GM12878 (cell line): ENCODE measurements around the gene ADIPOR1. TPM values are rescaled to one million over a fixed set of nuclear protein-coding genes. Genes with fewer than 3 reads are reported as not detected.

ENCODE experiments used
- ATAC-seq: fragments of 200-7000 bp; cut with Tn5 transposase; 3 replicates; pipeline ENCODE4 v1.9.1; 2020; ENCODE audit warnings: mild to moderate bottlenecking, moderate library complexity
- BruUV-seq: library from RNA; stranded (reverse); fragments of 400-500 nt; replicated peaks from 2 replicates; lab custom pipeline; 2021; lab: Mats Ljungman, UMichigan
- CTCF ChIA-PET: fragments of 300-600 bp; sonication (Branson Sonifier 250); formaldehyde crosslinking; extraction: SDS; loops from one replicate; lab custom pipeline; 2021; ENCODE audit warnings: inconsistent platforms; lab: Yijun Ruan, JAX
- POLR2A ChIA-PET: fragments of 350-600 bp; formaldehyde crosslinking; extraction: SDS; loops from one replicate; lab custom pipeline; 2021; ENCODE audit warnings: inconsistent platforms; lab: Charles Lee
- RAD21 ChIA-PET: fragments of 300-600 bp; sonication (Branson Sonifier 250); formaldehyde crosslinking; loops from one replicate; lab custom pipeline; 2023; ENCODE audit warnings: antibody characterized with exemption; ENCODE audit not compliant: unreplicated experiment; lab: Charles Lee
- SMC1A ChIA-PET: fragments of 300-600 bp; sonication (Branson Sonifier 250); formaldehyde crosslinking; loops from one replicate; lab custom pipeline; 2023; ENCODE audit not compliant: unreplicated experiment, uncharacterized antibody; lab: Charles Lee
- DNase-seq: peaks from one replicate; pipeline ENCODE4 v3.0.0-alpha.2; 2011; ENCODE audit warnings: low read depth, low spot score
- FAIRE-seq: peaks from 3 replicates; lab custom pipeline; 2011; peaks lifted over from hg19 to GRCh38; lab: Jason Lieb, UNC
- H2AFZ ChIP-seq: 2 replicates; pipeline ENCODE4 v1.6.0; 2011; ENCODE audit warnings: low read depth, low read length, control low read depth; ENCODE audit not compliant: control insufficient read depth
- H3K27ac ChIP-seq: 2 replicates; pipeline ENCODE4 v1.5.1; 2011; ENCODE audit warnings: control low read depth; ENCODE audit not compliant: control insufficient read depth, insufficient read depth
- H3K27me3 ChIP-seq, 2 experiments: replicated peaks in 1 of 2; 2 replicates each; pipeline versions ENCODE4 v1.6.0 to v1.6.1; 2011; ENCODE audit warnings: low read length in 1 of 2; ENCODE audit not compliant: control insufficient read depth in 2 of 2, insufficient read depth in 2 of 2
- H3K36me3 ChIP-seq, 2 experiments: 2 replicates each; pipeline ENCODE4 v1.5.1; 2011; ENCODE audit warnings: low read length in 1 of 2; ENCODE audit not compliant: control insufficient read depth in 2 of 2, insufficient read depth in 2 of 2
- H3K4me1 ChIP-seq: 2 replicates; pipeline ENCODE4 v1.6.1; 2011; ENCODE audit warnings: mild to moderate bottlenecking, low read length, moderate library complexity, mixed read lengths; ENCODE audit not compliant: control insufficient read depth, insufficient read depth
- H3K4me2 ChIP-seq: 2 replicates; pipeline ENCODE4 v1.6.0; 2011; ENCODE audit warnings: control low read depth; ENCODE audit not compliant: control insufficient read depth, insufficient read depth
- H3K4me3 ChIP-seq: fragments of 200-600 bp; sonication (generic); 2 replicates; pipeline ENCODE4 v1.5.1; 2016
- H3K79me2 ChIP-seq: 2 replicates; pipeline ENCODE4 v1.6.0; 2011; ENCODE audit warnings: low read length; ENCODE audit not compliant: control insufficient read depth, insufficient read depth
- H3K9ac ChIP-seq: 2 replicates; pipeline ENCODE4 v1.8.0; 2011; ENCODE audit warnings: low read length, control low read depth, mixed read lengths; ENCODE audit not compliant: control insufficient read depth, insufficient read depth
- H3K9me3 ChIP-seq: replicated peaks from 3 replicates; pipeline ENCODE4 v1.5.1; 2011; ENCODE audit warnings: mild to moderate bottlenecking, low read length; ENCODE audit not compliant: control insufficient read depth, insufficient read depth
- H4K20me1 ChIP-seq: 2 replicates; pipeline ENCODE4 v1.6.0; 2011; ENCODE audit not compliant: control insufficient read depth, insufficient read depth
- BHLHE40 ChIP-seq, 2 experiments: fragments of 450-650 bp in 1 of 2; IDR thresholded peaks; 2 replicates each; pipeline ENCODE4 v1.6.1; 2011 to 2017; ENCODE audit warnings: low read depth in 2 of 2, borderline replicate concordance in 1 of 2, improper control_type of control experiment in 1 of 2, low read length in 1 of 2, mild to moderate bottlenecking in 1 of 2
- CREM ChIP-seq: IDR thresholded peaks from 2 replicates; pipeline ENCODE4 v1.6.1; 2014; ENCODE audit warnings: antibody characterized with exemption, low read depth
- EZH2 ChIP-seq: IDR thresholded peaks from 2 replicates; pipeline ENCODE4 v1.6.1; 2012; ENCODE audit warnings: low read depth, mild to moderate bottlenecking, control low read depth, inconsistent platforms, low read length, borderline replicate concordance; ENCODE audit not compliant: control insufficient read depth
- KDM1A ChIP-seq: fragments of 200-600 bp; sonication (generic); IDR thresholded peaks from 2 replicates; pipeline ENCODE4 v1.6.1; 2016; ENCODE audit warnings: borderline replicate concordance
- LARP7 ChIP-seq: fragments of 450-650 bp; IDR thresholded peaks from 2 replicates; pipeline ENCODE4 v1.6.1; 2017; ENCODE audit warnings: mild to moderate bottlenecking
- RELA ChIP-seq: fragments of 450-650 bp; IDR thresholded peaks from 2 replicates; pipeline ENCODE4 v1.8.0; 2014; ENCODE audit warnings: borderline replicate concordance; ENCODE audit not compliant: partially characterized antibody
- SREBF2 ChIP-seq: IDR thresholded peaks from 2 replicates; pipeline ENCODE4 v1.6.1; 2012; ENCODE audit warnings: mild to moderate bottlenecking, low read length
- STAT1 ChIP-seq: fragments of 450-650 bp; conservative IDR thresholded peaks from 2 replicates; pipeline ENCODE4 v1.6.1; 2014; ENCODE audit warnings: antibody characterized with exemption, mild to moderate bottlenecking
- TAF1 ChIP-seq: IDR thresholded peaks from 2 replicates; pipeline ENCODE4 v1.6.1; 2011; ENCODE audit warnings: mild to moderate bottlenecking, low read depth, low read length, borderline replicate concordance
- ZBED1 ChIP-seq: IDR thresholded peaks from 2 replicates; pipeline ENCODE4 v1.6.1; 2016; ENCODE audit warnings: borderline replicate concordance
- ZNF207 ChIP-seq: fragments of 450-650 bp; IDR thresholded peaks from 2 replicates; pipeline ENCODE4 v1.6.1; 2014; ENCODE audit warnings: antibody characterized with exemption, mild to moderate bottlenecking, borderline replicate concordance
- ZNF622 ChIP-seq: fragments of 450-650 bp; IDR thresholded peaks from 2 replicates; pipeline ENCODE4 v1.6.1; 2017; ENCODE audit warnings: mild to moderate bottlenecking, inconsistent platforms
- whole genome bisulfite sequencing: methylation state at CpG from one replicate; pipeline ENCODE4 v1.1.6; 2016; ENCODE audit warnings: low lambda C conversion rate; ENCODE audit not compliant: insufficient replicate concordance, insufficient coverage; ENCODE audit errors: missing lambda C conversion rate; 5-methylcytosine and 5-hydroxymethylcytosine counted together
- in situ Hi-C: fragments of 300-500 bp; cut with MboI; formaldehyde crosslinking; loops from 9 replicates; pipeline ENCODE4 v1.14.3; 2018; ENCODE audit warnings: mixed read lengths
- intact Hi-C: fragments of 100-400 bp; cut with micrococcal nuclease; formaldehyde crosslinking; loops from one replicate; pipeline ENCODE4 v1.14.2; 2022; ENCODE audit not compliant: unreplicated experiment
- polyA plus RNA-seq, 11 experiments: library from polyadenylated mRNA; depleted of rRNA in 4 of 11; unstranded in 6 of 11; stranded (reverse) in 5 of 11; fragments of >200 nt; fragmentation: Nextera tagmentation in 4 of 11; fragmentation: Illumina TruSeq in 1 of 11; extraction: Ambion mirVana in 4 of 11; extraction: Trizol in 1 of 11; gene quantifications; 1 replicate in 1 of 11; 2 replicates in 10 of 11; pipeline versions ENCODE4 v1.2.1 to v1.2.3, GENCODE V29; 2011 to 2016; ENCODE audit warnings: inconsistent platforms in 2 of 11, missing spikeins in 2 of 11, low read depth in 1 of 11
- total RNA-seq, 4 experiments: library from RNA; depleted of rRNA in 3 of 4; stranded (reverse); fragments of >200 nt in 3 of 4; fragmentation: Illumina TruSeq in 1 of 4; extraction: Trizol in 1 of 4; gene quantifications; 2 replicates each; pipeline versions ENCODE4 v1.2.1 to v1.2.3, GENCODE V29; 2013 to 2021
- TF ChIP-seq, protein P1 (sequence below): fragments of 450-650 bp; formaldehyde crosslinking; IDR thresholded peaks from 2 replicates; pipeline ENCODE4 v1.4.0; 2020; ENCODE audit warnings: mild to moderate bottlenecking, moderate library complexity
- TF ChIP-seq, protein P2 (sequence below): IDR thresholded peaks from 2 replicates; pipeline ENCODE4 v1.6.1; 2012; ENCODE audit warnings: low read depth, low read length, improper control_type of control experiment
- TF ChIP-seq, protein P3 (sequence below): fragments of 450-650 bp; IDR thresholded peaks from 2 replicates; pipeline ENCODE4 v1.6.1; 2017; ENCODE audit warnings: mild to moderate bottlenecking
- TF ChIP-seq, protein P4 (sequence below): fragments of 450-650 bp; IDR thresholded peaks from 2 replicates; pipeline ENCODE4 v1.6.1; 2017; ENCODE audit warnings: mild to moderate bottlenecking, low read depth, inconsistent platforms; ENCODE audit not compliant: poor library complexity, severe bottlenecking

ADIPOR1 gene
- total and polyA plus RNA-seq, 10 of the 15 experiments (the other 5 are each of a cell fraction or from before 2014, with no cell fraction given): 18.4 to 122 (median 65.6) TPM

DNA sequence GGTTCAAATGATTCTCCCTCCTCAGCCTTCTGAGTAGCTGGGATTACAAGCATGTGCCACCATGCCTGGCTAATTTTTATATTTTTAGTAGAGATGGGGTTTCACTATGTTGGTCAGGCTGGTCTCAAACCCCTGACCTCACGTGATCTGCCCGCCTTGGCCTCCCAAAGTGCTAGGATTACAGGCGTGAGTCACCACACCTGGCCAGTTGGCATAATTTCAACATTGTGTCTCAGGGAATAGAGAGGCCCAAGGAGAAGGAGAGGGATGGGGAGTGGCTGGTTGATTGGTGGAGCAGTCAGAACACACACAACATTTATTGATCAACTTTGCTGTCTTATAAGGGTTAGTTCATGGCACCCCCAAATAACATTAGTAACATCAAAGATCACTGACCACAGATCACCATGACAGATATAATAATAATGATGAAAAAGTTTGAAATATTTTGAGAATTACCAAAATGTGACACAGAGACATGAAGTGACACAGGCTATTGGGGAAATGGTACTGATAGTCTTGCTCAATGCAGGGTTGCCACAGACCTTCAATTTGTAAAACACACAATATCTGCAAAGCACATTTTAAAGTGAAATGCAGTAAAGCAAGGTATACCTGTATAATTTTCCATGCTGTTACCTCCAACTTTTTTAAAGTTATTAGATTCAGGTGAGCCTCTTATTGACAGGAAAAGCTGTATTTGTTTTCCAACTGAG is 24.8 kb upstream of the ADIPOR1 start:
- no peaks in the 10 kb centered on the region for H3K79me2 ChIP-seq
- intact Hi-C loops: no loop called here
- H3K36me3 ChIP-seq: no peaks in the 10 kb centered on the region
- no peaks in the 10 kb centered on the region for H4K20me1 ChIP-seq
- TF ChIP-seq BHLHE40 (IDR thresholded peaks at IDR 0.05; ENCODE audit: borderline replicate concordance in 1 of 2, low read depth in 2 of 2, low read length in 1 of 2): no peak
- TF ChIP-seq, protein P1, sequence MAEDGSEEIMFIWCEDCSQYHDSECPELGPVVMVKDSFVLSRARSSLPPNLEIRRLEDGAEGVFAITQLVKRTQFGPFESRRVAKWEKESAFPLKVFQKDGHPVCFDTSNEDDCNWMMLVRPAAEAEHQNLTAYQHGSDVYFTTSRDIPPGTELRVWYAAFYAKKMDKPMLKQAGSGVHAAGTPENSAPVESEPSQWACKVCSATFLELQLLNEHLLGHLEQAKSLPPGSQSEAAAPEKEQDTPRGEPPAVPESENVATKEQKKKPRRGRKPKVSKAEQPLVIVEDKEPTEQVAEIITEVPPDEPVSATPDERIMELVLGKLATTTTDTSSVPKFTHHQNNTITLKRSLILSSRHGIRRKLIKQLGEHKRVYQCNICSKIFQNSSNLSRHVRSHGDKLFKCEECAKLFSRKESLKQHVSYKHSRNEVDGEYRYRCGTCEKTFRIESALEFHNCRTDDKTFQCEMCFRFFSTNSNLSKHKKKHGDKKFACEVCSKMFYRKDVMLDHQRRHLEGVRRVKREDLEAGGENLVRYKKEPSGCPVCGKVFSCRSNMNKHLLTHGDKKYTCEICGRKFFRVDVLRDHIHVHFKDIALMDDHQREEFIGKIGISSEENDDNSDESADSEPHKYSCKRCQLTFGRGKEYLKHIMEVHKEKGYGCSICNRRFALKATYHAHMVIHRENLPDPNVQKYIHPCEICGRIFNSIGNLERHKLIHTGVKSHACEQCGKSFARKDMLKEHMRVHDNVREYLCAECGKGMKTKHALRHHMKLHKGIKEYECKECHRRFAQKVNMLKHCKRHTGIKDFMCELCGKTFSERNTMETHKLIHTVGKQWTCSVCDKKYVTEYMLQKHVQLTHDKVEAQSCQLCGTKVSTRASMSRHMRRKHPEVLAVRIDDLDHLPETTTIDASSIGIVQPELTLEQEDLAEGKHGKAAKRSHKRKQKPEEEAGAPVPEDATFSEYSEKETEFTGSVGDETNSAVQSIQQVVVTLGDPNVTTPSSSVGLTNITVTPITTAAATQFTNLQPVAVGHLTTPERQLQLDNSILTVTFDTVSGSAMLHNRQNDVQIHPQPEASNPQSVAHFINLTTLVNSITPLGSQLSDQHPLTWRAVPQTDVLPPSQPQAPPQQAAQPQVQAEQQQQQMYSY (CRISPR knock-in tag): no peak
- TF ChIP-seq, protein P2, sequence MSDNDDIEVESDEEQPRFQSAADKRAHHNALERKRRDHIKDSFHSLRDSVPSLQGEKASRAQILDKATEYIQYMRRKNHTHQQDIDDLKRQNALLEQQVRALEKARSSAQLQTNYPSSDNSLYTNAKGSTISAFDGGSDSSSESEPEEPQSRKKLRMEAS: no peak
- TF ChIP-seq, protein P3, sequence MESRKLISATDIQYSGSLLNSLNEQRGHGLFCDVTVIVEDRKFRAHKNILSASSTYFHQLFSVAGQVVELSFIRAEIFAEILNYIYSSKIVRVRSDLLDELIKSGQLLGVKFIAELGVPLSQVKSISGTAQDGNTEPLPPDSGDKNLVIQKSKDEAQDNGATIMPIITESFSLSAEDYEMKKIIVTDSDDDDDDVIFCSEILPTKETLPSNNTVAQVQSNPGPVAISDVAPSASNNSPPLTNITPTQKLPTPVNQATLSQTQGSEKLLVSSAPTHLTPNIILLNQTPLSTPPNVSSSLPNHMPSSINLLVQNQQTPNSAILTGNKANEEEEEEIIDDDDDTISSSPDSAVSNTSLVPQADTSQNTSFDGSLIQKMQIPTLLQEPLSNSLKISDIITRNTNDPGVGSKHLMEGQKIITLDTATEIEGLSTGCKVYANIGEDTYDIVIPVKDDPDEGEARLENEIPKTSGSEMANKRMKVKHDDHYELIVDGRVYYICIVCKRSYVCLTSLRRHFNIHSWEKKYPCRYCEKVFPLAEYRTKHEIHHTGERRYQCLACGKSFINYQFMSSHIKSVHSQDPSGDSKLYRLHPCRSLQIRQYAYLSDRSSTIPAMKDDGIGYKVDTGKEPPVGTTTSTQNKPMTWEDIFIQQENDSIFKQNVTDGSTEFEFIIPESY: no peak
- no peak for TF ChIP-seq ZBED1
- TF ChIP-seq ZNF207: no peak
- no peak for TF ChIP-seq CREM
- no peak for TF ChIP-seq EZH2
- no peak for TF ChIP-seq LARP7
- no peak for TF ChIP-seq SREBF2
- TF ChIP-seq KDM1A: no peak
- TF ChIP-seq RELA: no peak
- TF ChIP-seq TAF1: no peak
- TF ChIP-seq ZNF622: no peak
- no peak for TF ChIP-seq STAT1
- TF ChIP-seq, protein P4, sequence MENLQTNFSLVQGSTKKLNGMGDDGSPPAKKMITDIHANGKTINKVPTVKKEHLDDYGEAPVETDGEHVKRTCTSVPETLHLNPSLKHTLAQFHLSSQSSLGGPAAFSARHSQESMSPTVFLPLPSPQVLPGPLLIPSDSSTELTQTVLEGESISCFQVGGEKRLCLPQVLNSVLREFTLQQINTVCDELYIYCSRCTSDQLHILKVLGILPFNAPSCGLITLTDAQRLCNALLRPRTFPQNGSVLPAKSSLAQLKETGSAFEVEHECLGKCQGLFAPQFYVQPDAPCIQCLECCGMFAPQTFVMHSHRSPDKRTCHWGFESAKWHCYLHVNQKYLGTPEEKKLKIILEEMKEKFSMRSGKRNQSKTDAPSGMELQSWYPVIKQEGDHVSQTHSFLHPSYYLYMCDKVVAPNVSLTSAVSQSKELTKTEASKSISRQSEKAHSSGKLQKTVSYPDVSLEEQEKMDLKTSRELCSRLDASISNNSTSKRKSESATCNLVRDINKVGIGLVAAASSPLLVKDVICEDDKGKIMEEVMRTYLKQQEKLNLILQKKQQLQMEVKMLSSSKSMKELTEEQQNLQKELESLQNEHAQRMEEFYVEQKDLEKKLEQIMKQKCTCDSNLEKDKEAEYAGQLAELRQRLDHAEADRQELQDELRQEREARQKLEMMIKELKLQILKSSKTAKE: no peak
- no peak overlapping the region for H3K27ac ChIP-seq
- BruUV-seq: no TSS peak
- H3K4me3 ChIP-seq: no peak overlapping the region
- H3K4me1 ChIP-seq: no peaks in the 10 kb centered on the region
- H3K9me3 ChIP-seq: no peaks in the 10 kb centered on the region
- WGBS: 29% methylated on average over 3 of the region's 3 CpGs
- ATAC-seq: no peak
- H3K27me3 ChIP-seq: no peaks in the 10 kb centered on the region
- H3K9ac ChIP-seq: no peak overlapping the region
- RAD21 ChIA-PET: no interaction called here
- CTCF ChIA-PET: interaction anchor here (1.9 kb wide), 1 partner anchor 17 kb away, joined by 11 read pairs; no protein-coding TSS in a partner anchor
- SMC1A ChIA-PET: interaction anchor here (1.4 kb wide), 1 partner anchor 9 kb away, joined by 4 read pairs; no protein-coding TSS in a partner anchor
- no peak for DNase-seq
- no peak overlapping the region for H3K4me2 ChIP-seq
- in situ Hi-C loops: no loop called here
- H2AFZ ChIP-seq: no peak overlapping the region
- POLR2A ChIA-PET: interaction anchor here (0.7 kb wide), 1 partner anchor 100 kb away, joined by 3 read pairs; no protein-coding TSS in a partner anchor
- no peak for FAIRE-seq
